ENCODE results near the gene CCDC14. TPM values are rescaled to one million over a fixed set of nuclear protein-coding genes. Genes with fewer than 3 reads are reported as not detected.

CCDC14 gene
- total and polyA plus RNA-seq, 2 experiments from 2014 or later = 52.5 to 113 TPM

GRCh38 chr3:123883701-123884202, 77.3 kb downstream of the CCDC14 start:
- no peaks in the 10 kb centered on the region for H3K36me3 ChIP-seq (ENCODE audit: insufficient read depth)
- Mint-ChIP-seq H3K9me3 (no peaks in the 10 kb centered on the region; the same call in 2 of the 3 replicates), H3K27me3 (ENCODE audit: insufficient read depth, low read depth, poor library complexity) (peaks cover 25% of the 10 kb centered on the region), H3K36me3 (ENCODE audit: low read depth) (no peaks in the 10 kb centered on the region; the same call in 2 of the 3 replicates), H3K4me3 (peak overlapping the region; percentile 83), H3K4me1 (peaks cover 23% of the 10 kb centered on the region), H3K27ac (no peak overlapping the region)
- peak overlapping the region; percentile 94 for H3K4me3 ChIP-seq
- peak overlapping the region; percentile 96 for H3K4me2 ChIP-seq
- ATAC-seq (peak; percentile 47), DNase-seq (ENCODE audit: low spot score) (peak; percentile 69)
- H2AFZ ChIP-seq = peak overlapping the region; percentile 99
- H3K27ac ChIP-seq (ENCODE audit: low read depth) = peak overlapping the region; percentile 78; the same call in 1 of the 2 replicates
- peaks cover 21% of the 10 kb centered on the region for H3K4me1 ChIP-seq (ENCODE audit: insufficient read depth)
- peaks cover 8% of the 10 kb centered on the region; the same call in 1 of the 2 replicates for H3K9me2 ChIP-seq (ENCODE audit: insufficient read depth)
- no peak for TF ChIP-seq REST (IDR thresholded peaks at IDR 0.05; ENCODE audit: unreplicated experiment)
- no peak for TF ChIP-seq ZNF331 (CRISPR knock-in tag; IDR thresholded peaks at IDR 0.05; ENCODE audit: low read depth)
- no peak for TF ChIP-seq NANOG (IDR thresholded peaks at IDR 0.05; ENCODE audit: borderline replicate concordance)
- TF ChIP-seq, protein P1, sequence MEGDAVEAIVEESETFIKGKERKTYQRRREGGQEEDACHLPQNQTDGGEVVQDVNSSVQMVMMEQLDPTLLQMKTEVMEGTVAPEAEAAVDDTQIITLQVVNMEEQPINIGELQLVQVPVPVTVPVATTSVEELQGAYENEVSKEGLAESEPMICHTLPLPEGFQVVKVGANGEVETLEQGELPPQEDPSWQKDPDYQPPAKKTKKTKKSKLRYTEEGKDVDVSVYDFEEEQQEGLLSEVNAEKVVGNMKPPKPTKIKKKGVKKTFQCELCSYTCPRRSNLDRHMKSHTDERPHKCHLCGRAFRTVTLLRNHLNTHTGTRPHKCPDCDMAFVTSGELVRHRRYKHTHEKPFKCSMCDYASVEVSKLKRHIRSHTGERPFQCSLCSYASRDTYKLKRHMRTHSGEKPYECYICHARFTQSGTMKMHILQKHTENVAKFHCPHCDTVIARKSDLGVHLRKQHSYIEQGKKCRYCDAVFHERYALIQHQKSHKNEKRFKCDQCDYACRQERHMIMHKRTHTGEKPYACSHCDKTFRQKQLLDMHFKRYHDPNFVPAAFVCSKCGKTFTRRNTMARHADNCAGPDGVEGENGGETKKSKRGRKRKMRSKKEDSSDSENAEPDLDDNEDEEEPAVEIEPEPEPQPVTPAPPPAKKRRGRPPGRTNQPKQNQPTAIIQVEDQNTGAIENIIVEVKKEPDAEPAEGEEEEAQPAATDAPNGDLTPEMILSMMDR (conservative IDR thresholded peaks at IDR 0.05; ENCODE audit: low read depth in 2 of 2) = no peak
- no peak for TF ChIP-seq EZH2 (IDR thresholded peaks at IDR 0.05; ENCODE audit: low read depth, unreplicated experiment)
- TF ChIP-seq ZNF462 (CRISPR knock-in tag; IDR thresholded peaks at IDR 0.05) = no peak
- no peak for TF ChIP-seq POLR2AphosphoS5 (IDR thresholded peaks at IDR 0.05; ENCODE audit: low read depth)
- TF ChIP-seq STAT1 (IDR thresholded peaks at IDR 0.05; ENCODE audit: unreplicated experiment) = no peak
- TF ChIP-seq JUNB (IDR thresholded peaks at IDR 0.05; ENCODE audit: unreplicated experiment) = no peak
- TF ChIP-seq EZH2phosphoT487 (IDR thresholded peaks at IDR 0.05; ENCODE audit: unreplicated experiment) = no peak
- TF ChIP-seq, protein P2, sequence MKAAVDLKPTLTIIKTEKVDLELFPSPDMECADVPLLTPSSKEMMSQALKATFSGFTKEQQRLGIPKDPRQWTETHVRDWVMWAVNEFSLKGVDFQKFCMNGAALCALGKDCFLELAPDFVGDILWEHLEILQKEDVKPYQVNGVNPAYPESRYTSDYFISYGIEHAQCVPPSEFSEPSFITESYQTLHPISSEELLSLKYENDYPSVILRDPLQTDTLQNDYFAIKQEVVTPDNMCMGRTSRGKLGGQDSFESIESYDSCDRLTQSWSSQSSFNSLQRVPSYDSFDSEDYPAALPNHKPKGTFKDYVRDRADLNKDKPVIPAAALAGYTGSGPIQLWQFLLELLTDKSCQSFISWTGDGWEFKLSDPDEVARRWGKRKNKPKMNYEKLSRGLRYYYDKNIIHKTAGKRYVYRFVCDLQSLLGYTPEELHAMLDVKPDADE (IDR thresholded peaks at IDR 0.05) = no peak
- TF ChIP-seq CREB1 (CRISPR knock-in tag; IDR thresholded peaks at IDR 0.05; ENCODE audit: low read depth) = no peak
- TF ChIP-seq ZNF114 (CRISPR knock-in tag; IDR thresholded peaks at IDR 0.05) = no peak
- H4K20me1 ChIP-seq (replicated peaks; ENCODE audit: insufficient read depth) = no peaks in the 10 kb centered on the region; the same call in 1 of the 2 replicates
- H3K79me2 ChIP-seq (replicated peaks; ENCODE audit: insufficient read depth) = no peaks in the 10 kb centered on the region
- 0 out of 2 replicates have a peak, but pooled peaks cover 7% of the 10 kb centered on the region for H3F3A ChIP-seq (replicated peaks; ENCODE audit: low read depth)
- H3K27me3 ChIP-seq (ENCODE audit: insufficient read depth) = peaks cover 13% of the 10 kb centered on the region
